GM18505 (cell line): ENCODE data around the gene PRAMEF17.
"Not testable (repeated sequence)": the region's sequence is repeated elsewhere in the genome, so short reads cannot be mapped to it uniquely, and the experiment has no call there.

Source experiments
- ATAC-seq: cut with Tn5 transposase; IDR thresholded peaks from one replicate; pipeline ENCODE4 v1.9.1; 2021; ENCODE audit not compliant: unreplicated experiment
- POLR2A ChIP-seq: IDR thresholded peaks from 4 replicates; pipeline ENCODE4 v1.6.1; 2011; ENCODE audit warnings: borderline replicate concordance; ENCODE audit not compliant: insufficient read depth, insufficient read length; ENCODE audit errors: extremely low read depth

PRAMEF17 gene, protein sequence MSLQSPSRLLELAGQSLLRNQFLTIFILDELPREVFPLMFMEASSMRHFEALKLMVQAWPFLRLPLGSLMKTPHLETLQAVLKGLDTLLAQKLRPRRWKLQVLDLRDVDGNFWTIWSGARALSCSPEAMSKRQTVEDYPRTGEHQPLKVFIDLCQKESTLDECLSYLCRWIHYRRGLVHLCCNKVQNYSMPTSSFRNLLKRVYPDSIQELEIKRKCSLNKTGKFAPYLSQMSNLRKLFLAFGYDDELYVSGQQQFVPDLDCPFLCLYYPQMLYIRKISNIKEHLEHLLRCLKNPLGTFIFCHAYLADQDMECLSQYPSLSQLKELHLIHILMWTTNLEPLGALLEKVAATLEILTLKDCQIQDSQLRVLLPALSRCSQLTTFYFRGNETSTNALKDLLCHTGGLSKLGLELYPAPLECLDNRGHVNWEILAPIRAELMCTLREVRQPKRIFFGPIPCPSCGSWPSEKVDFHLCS

DNA sequence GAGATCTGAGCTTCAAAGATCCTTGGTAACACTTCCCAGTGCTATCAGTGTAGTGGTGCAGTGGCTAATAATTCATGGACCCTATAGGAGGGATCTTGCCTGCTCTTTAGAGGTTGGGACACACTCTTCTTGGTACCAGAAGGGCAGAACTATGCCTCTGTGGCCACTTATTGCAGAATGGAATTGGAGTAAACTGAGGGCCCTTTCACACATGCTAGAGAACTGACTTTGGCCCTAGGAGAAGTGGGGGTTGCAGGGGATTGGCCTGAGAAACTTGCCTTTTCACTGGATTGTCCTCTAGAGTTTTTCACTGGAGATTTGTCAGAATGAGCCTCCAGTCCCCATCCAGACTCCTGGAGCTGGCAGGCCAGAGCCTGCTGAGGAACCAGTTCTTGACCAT is at the start of gene PRAMEF17:
TSS of gene PRAMEF17 (plus strand) at position 301 of the 400 bp plus-strand sequence. CDS start at position 327, 26 bp downstream.
- ATAC-seq: not testable (repeated sequence)

DNA sequence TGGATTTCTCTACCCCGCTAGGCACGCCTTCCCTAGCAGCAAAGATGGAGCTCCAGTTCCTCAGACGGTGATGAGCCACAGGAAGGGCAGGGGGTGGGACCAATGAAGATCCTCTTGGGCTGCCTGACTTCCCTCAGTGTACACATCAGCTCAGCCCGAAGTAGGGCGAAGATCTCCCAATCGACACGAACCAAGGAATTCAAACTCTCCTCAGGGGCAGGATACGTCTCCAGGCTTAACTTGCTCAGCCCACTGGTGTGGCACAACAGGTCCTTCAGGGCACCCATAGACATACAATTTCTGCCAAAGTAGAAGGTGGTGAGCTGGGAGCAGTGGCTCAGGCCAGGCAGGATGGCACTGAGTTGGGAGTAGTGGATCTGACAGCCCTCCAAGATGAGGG is 46.9 kb upstream of the PRAMEF17 start:
- ATAC-seq: not testable (repeated sequence)

DNA sequence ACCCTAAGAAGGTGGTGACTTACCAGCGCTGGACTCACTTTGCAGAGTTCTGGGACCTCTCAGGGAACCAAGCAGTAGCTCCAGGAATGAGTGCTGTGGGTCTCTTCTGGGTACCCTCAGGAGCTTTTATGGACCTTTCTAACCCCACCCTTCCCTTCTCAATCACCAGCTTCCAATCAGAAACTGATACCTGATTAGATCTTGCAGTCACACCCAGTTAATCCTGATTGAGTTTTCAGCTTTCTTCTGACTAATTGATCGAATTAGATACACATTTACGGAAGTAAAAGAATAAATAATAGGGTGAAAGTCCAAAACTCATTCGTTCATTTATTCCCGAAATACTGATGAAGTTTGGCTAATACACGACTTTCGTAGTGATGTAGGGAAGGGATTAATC is 42.4 kb upstream of the PRAMEF17 start, which contains the start of gene PRAMEF14:
TSS of gene PRAMEF14 (minus strand) at position 101 of the 400 bp plus-strand sequence. CDS start 1,820 bp downstream, outside the sequence.
- not testable (repeated sequence) for ATAC-seq

DNA sequence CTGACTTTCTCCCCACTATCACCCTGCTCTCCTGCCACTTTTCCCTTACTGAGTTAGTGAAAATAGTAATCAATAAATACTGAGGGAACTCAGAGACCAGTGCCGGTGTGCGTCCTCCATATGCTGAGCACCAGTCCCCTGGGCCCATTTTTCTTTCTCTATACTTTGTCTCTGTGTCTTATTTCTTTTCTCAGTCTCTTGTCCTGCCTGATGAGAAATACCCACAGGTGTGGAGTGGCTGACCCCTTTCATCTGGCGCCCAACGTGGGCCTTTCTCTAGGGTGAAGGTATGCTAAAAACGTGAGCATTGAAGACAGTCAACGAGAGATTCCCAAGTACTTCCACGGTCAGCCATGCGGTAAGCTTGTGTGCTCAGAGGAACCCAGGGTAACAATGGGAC is 36.0 kb upstream of the PRAMEF17 start:
- not testable (repeated sequence) for ATAC-seq

DNA sequence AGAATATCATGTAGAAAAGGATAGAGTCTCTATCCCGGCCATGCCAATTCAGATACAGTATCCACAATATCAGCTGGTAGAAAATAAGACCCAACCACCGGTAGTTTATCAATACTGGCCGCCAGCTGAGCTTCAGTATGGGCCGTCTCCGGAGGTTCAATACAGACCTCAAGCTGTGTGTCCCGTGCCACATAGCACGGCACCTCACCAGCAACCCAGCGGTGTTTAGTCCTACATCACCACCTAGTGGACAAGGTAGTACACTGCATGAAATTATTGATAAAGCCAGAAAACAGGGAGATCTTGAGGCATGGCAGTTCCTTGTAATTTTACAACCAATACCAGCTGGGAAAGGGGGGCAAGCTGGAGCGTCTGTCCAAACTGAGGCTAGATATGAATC is 35.0 kb upstream of the PRAMEF17 start:
- not testable (repeated sequence) for ATAC-seq

DNA sequence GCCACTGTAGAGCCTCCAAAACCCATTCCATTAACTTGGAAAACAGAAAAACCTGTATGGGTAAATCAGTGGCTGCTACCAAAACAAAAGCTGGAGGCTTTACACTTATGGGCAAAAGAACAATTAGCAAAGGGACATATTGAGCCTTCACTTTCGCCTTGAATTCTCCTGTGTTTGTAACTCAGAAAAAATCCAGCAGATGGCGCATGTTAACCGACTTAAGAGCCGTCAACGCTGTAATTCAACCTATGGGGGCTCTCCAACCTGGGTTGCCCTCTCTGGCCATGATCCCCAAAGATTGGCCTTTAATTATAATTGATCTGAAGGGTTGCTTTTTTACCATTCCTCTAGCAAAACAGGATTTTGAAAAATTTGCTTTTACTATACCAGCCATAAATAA is 32.7 kb upstream of the PRAMEF17 start:
- ATAC-seq: not testable (repeated sequence)

DNA sequence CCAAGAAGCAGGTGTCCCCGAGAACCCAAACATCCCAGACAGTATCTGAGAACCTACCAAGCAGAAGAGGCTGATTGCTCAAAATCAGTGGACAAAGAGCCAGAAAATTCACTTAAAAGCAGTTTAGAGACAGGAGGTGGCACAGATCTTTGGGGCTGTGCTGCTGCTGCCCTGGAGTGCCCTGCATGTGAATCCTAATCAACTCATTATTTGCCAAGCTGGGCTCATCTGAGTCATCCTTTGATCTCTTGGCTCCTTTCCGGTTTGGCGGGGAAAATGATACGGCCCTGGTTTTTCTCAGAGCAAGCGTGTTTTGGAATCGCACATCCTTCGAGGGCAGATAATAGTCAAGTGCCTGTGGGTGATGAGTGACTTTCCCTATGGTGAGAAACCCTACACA is 27.1 kb upstream of the PRAMEF17 start:
- ATAC-seq: not testable (repeated sequence)

DNA sequence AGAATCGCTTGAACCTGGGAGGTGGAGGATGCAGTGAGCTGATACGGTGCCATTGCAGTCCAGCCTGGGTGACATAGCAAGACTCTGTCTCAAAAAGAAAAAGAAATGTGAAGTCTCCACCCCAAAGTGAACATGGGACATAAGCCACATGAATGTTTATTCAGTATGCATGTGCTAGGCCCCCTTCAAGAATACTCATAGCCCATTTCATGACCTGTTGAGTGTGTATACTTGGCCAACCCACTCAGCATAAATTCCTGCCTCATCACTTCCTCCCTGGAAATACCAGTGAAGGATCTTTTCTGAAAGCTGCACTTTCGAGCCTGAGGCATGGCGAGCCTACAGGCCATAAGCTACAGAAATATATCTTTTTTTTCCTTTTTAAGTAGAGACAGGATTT is 24.5 kb upstream of the PRAMEF17 start:
- not testable (repeated sequence) for ATAC-seq

DNA sequence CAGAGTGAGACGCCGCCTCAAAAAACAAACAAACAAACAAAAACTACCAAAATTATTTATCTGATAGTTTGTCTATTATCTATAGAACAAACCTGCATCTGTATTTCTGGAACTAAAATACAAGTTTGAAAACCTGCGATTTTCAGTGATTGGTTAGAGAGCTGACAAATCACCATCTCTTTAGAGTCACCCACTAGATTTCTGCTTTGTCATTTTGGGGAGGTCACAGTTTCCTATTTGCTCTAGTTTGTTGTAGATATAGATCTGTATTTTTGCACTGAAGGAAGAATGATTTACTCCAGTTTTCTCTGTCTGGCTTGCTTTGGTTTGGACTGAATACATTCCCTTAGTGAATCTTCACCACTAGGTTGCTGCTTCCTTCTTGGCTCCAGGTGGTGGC is 22.9 kb upstream of the PRAMEF17 start:
- ATAC-seq: not testable (repeated sequence)

DNA sequence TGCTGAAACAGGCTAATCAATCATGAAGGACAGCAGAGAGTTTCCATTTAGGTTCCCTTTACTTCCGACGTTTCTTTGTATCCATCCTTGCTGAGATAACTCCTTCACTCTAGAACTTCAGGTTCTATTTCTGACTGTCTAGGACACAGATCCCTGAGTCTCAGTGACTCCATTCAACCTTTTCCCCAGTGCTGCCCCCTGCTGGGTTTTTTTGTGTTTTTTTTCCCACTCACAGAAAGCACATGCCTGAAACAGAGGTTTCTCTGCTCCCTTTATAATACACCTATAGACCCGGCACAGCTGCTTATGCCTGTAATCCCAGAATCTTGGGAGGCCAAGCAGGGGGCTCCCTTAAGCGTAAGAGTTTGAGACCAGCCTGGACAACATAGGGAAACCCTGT is 20.9 kb upstream of the PRAMEF17 start:
- not testable (repeated sequence) for ATAC-seq

DNA sequence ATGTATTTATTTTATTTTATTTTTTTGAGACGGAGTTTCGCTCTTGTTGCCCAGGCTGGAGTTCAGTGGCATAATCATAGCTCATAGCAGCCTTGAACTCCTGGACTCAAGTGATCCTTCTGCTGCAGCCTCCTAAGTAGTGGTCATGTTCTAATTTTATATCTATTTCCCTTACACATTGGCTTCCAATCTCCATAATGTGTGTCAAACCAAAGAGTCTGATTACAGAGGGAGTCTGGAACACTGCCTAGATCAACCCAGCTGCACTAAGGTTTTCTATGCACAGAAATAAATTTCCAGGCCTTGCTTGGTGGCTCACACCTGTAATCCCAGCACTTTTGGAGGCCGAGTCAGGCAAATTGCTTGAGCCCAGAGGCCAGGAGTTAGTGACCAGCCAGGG is 10.4 kb upstream of the PRAMEF17 start:
- not testable (repeated sequence) for ATAC-seq

DNA sequence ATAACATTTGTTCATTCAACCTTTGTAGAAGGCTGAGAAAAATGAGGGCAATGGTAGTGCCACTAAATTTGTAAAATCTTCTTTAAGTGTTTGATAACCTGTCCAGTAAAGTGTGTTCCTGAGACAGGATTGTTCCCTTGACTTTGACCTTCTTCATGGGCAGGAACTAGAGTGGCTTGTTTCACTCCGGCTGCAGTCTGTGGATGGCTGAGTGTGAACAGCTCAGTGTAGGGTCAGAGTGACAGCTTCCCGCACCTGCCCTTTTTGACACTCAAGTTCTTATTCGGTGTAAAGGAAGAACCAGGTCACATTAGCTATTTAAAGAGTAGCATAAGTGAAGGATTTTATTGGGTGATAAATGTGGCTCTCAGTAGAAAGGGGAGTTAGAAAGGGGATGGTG is 9.1 kb upstream of the PRAMEF17 start:
- ATAC-seq: not testable (repeated sequence)

DNA sequence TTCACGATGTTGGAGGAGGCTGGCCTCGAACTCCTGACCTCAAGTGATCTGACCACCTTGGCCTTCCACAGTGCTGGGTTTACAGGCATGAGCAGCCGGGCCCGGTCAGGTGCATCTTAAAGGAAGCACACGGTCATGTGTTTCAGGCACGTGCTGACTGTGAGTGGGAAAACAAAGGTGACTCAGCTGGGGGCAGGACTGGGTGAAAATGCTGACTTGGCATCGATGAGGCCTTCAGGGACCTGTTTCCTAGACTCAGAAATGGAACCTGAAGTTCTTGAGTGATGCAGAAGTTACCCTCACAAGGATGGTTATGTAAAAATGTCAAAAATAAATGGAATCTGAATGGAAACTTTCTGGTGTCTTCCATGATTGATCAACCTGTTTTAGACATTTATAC is 3.6 kb downstream of the PRAMEF17 start:
- ATAC-seq: not testable (repeated sequence)

DNA sequence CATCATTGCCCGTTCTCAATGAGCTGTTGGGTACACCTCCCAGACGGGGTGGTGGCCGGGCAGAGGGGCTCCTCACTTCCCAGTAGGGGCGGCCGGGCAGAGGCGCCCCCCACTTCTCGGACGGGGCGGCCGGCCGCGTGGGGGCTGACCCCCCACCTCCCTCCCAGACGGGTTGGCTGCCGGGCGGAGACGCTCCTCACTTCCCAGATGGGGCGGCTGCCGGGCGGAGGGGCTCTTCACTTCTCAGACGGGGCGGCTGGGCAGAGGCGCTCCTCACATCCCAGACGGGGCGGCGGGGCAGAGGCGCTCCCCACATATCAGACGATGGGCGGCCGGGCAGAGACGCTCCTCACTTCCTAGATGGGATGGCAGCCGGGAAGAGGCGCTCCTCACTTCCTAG is 5.3 kb downstream of the PRAMEF17 start:
- not testable (repeated sequence) for ATAC-seq

DNA sequence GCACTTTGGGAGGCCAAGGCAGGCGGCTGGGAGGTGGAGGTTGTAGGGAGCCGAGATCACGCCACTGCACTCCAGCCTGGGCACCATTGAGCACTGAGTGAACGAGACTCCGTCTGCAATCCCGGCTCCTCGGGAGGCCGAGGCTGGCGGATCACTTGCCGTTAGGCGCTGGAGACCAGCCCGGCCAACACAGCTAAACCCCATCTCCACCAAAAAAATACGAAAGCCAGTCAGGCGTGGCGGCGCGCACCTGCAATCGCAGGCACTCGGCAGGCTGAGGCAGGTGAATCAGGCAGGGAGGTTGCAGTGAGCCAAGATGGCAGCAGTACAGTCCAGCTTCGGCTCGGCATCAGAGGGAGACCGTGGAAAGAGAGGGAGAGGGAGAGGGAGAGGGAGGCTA is 5.9 kb downstream of the PRAMEF17 start:
- ATAC-seq: not testable (repeated sequence)

DNA sequence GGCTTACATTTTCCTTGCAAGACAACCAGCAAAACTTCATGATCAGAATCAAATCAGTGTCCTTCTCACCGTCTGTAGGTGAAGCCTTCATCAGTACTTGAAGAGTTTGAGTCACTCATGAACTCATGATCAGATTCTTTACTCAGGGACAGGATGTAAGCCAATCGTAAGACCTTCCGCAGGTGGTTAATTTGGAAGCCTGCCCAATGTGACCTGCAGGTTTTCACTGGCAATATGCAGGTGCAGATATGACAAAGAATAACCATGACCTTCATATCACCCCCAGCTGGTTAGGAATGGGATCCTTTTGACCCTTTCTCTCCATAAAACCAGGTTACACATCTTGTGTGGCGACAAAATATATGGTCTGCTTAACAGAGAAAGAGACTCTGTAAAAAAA is 18.4 kb downstream of the PRAMEF17 start:
- TF ChIP-seq POLR2A: no peak

DNA sequence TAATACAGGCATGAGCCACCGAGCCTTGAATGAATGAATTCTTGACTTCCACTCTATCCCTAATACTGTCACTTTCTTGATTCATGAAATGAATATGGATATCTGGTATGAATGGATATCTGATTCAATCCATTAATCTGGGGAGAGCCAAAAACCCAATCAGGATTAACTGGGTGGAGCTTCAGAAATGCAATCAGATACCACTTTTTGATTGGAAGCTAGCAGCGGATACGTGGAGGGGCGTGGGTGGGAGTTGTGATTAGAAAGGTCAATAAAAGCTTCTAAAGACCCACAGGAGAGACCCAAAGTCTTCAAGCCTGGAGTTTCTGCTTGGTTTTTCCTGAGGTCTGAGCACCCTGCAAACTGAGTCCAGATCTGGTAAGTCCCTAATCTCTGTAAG is 20.7 kb downstream of the PRAMEF17 start, which contains the start of gene PRAMEF20:
TSS of gene PRAMEF20 (plus strand) at position 301 of the 400 bp plus-strand sequence. CDS start 5,905 bp downstream, outside the sequence.
- not testable (repeated sequence) for ATAC-seq

More for the DNA sequence above, 18.4 kb downstream of the PRAMEF17 start:
- no peak for ATAC-seq
